Motor neuron (in vitro differentiated cells): ENCODE results near the gene WNT7B. TPM values are rescaled to one million over a fixed set of nuclear protein-coding genes. Genes with fewer than 3 reads are reported as not detected.

ENCODE experiments used
- ATAC-seq, 8 experiments: fragments of 200-7000 bp; cut with Tn5 transposase; replicated peaks in 6 of 8; 2 replicates each; pipeline ENCODE4 v1.8.0; 2021; ENCODE audit warnings: mild to moderate bottlenecking in 8 of 8, moderate library complexity in 8 of 8
- H3K27ac ChIP-seq, 2 donors: fragments of 250-450 bp; sonication (Bioruptor Pico); 2 replicates each; pipeline ENCODE4 v1.9.0; 2021; ENCODE audit warnings: antibody characterized with exemption in 2 of 2, mild to moderate bottlenecking in 2 of 2, moderate library complexity in 1 of 2
- H3K4me1 ChIP-seq, 2 donors: fragments of 250-450 bp; sonication (Bioruptor Pico); replicated peaks in 1 of 2; 2 replicates each; pipeline ENCODE4 v1.6.1; 2021; ENCODE audit warnings: antibody characterized with exemption in 2 of 2, mild to moderate bottlenecking in 2 of 2, moderate library complexity in 1 of 2
- H3K4me3 ChIP-seq, 5 donors: fragments of 250-450 bp; sonication (Bioruptor Pico); 2 replicates each; pipeline ENCODE4 v1.9.0; 2021; ENCODE audit warnings: antibody characterized with exemption in 5 of 5, mild to moderate bottlenecking in 5 of 5, moderate library complexity in 4 of 5
- WGBS, 10 experiments: fragments of 450-650 bp; shearing (Covaris generic); methylation state at CpG; one replicate each; pipeline ENCODE4 v1.0.0; 2022; 5-methylcytosine and 5-hydroxymethylcytosine counted together
- in situ Hi-C, 9 experiments: fragments of 400-800 bp; cut with MboI; loops; one replicate each; pipeline ENCODE4 v1.15.0; 2021; ENCODE audit warnings: low sequenced_read_pairs in 9 of 9, low pct_unique_long_range_greater_than_20kb in 2 of 9; ENCODE audit not compliant: unreplicated experiment in 9 of 9
- total RNA-seq, 8 experiments: library from RNA; unstranded; fragments of 300-600 nt; gene quantifications; 2 replicates each; pipeline versions ENCODE4 v1.2.3 to v1.2.4, GENCODE V29; 2022

Gene WNT7B
- total RNA-seq, 8 experiments from 2014 or later = 0.14 to 1.2 (median 0.32) TPM

DNA sequence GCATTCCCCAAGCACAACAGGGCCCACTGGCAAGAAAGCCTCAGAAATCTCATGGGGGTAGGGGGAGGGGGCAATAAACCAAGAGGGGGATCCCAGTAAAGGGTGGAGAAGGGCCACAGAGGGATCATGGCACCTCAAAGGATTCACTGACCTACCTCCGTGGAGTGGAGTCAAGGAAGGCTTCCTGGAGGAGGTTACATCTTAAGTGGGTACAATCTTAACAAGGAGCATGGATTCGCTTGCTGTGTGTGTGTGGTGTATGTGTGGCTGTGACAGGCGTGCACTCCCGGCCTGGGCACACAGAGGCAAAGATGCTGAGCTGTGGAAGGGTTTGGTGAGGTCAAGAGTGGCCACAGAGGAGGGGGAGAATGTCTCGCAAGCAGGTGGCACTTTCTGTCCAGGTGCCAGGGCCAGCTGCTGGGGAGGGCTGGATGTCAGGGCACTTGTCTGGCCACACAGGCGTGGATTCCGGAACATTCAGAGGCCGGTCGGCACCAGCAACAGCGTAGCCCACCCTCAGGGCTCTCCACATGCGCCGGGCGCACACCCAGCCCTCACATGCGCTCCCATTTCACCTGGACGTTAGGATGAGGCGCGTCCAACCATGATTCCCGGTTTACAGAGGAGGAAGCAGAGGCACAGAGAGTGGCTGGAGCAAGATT, 43.3 kb downstream of the WNT7B start:
- H3K4me1 ChIP-seq = peaks cover 0 to 4% of the 10 kb centered on the region in 2 donors
- H3K4me3 ChIP-seq = no peak overlapping the region
- WGBS, 10 experiments = 41 to 100% (median 80%) methylated on average over 1 to 3 of the region's 18 CpGs; no CpG with 5 or more reads in 6 of the 10 experiments
- H3K27ac ChIP-seq = no peak overlapping the region
- in situ Hi-C loops = no loop called here
- no peak for ATAC-seq

DNA sequence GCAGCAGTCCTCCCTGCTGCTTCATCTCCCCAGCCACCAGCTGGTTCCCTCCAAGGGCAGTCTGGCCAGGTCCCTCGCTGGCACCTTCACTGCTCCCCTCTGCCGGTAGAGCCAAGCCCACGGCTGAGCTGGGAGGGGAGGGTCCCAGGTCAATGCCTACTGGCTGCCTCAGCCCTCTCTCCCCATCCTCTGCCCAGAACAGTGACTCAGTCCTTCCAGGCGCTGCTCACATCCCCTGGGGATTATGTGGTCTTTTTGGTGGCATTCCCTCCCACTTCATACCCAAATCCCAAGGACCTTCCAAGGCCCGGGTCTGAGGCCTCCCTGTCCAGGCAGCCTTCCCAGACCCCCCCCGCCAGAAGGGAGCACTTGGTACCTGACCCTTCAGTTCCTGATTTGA, 44.9 kb downstream of the WNT7B start:
- no peak overlapping the region for H3K4me3 ChIP-seq
- H3K4me1 ChIP-seq = peaks cover 0 to 4% of the 10 kb centered on the region in 2 donors
- H3K27ac ChIP-seq = no peak overlapping the region
- in situ Hi-C loops = no loop called here
- no peak for ATAC-seq
- WGBS, 10 experiments = 0 to 90% methylated on average over 1 to 4 of the region's 6 CpGs; no CpG with 5 or more reads in 8 of the 10 experiments

DNA sequence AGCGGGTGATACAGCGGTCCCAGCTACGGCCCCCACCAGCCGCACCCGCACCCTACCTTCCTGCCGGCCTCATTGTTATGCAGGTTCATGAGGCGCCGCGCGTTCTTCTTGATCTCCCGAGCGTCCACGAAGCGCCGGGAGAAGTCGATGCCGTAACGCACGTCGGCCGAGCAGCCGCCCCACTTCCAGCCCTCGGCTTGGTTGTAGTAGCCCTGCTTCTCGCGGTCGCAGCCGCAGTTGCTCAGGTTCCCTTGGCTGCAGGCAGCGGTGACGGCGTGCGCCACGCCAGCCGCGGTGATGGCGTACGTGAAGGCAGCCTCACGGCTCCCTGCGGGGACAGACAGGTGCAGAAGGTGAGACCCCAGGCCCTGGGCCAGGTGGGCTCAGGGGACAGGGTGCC, 45.9 kb downstream of the WNT7B start:
- no peak for ATAC-seq
- in situ Hi-C loops = no loop called here
- Histone ChIP-seq H3K4me1 (peaks cover 0 to 4% of the 10 kb centered on the region in 2 donors), H3K4me3 (no peak overlapping the region), H3K27ac (no peak overlapping the region)
- 32 to 100% (median 97%) methylated on average over 2 to 13 of the region's 38 CpGs; no CpG with 5 or more reads in 4 of the 10 experiments for WGBS, 10 experiments

DNA sequence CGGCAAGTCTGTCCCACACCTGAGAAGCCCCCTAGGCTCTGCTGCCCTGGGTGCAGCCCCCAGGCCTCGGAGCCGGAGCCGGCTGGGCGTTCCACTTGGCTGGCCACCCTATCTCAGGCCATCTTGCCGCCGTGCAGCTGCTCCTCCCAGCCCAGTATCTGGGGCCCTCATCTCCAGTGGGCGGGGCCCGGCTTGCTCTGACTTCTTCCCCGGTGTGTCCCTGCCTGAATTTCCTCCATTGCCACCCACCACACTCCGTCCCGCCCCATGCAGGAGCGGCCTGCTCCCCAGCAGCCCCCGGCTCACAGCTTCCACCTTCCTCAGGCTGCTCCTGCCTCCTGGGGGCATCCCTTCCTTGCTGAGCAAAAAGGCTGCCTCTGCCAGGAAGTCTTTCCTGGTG, 46.6 kb downstream of the WNT7B start:
- 42 to 86% methylated on average over 5 to 6 of the region's 14 CpGs; no CpG with 5 or more reads in 8 of the 10 experiments for WGBS, 10 experiments
- in situ Hi-C loops = no loop called here

DNA sequence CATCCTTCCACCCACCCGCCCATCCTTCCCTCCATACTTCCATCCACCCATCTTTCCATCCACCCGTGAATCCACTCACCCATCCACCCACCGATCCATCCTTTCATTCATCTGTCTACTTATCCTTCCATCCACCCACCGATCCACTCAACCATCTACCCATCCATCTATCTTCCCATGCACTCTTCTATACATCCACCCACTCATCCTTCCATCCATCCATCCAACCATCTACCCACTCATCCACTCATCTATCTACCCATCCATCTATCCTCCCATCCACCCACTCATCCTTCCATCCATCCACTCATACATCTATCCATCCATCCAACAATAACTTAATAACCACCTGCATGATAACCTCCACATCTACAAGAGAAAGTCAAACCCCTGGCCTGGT, 47.3 kb downstream of the WNT7B start:
- Histone ChIP-seq H3K4me1 (peaks cover 0 to 2% of the 10 kb centered on the region in 2 donors), H3K27ac (no peak overlapping the region), H3K4me3 (no peak overlapping the region)
- in situ Hi-C loops = no loop called here
- ATAC-seq = no peak
- WGBS, 10 experiments = 58 to 100% (median 88%) methylated on average over 1 to 4 of the region's 4 CpGs; no CpG with 5 or more reads in 2 of the 10 experiments

More for the DNA sequence above, 46.6 kb downstream of the WNT7B start:
- Histone ChIP-seq H3K4me3 (no peak overlapping the region), H3K4me1 (peaks cover 0 to 4% of the 10 kb centered on the region in 2 donors), H3K27ac (no peak overlapping the region)
- ATAC-seq = no peak

DNA sequence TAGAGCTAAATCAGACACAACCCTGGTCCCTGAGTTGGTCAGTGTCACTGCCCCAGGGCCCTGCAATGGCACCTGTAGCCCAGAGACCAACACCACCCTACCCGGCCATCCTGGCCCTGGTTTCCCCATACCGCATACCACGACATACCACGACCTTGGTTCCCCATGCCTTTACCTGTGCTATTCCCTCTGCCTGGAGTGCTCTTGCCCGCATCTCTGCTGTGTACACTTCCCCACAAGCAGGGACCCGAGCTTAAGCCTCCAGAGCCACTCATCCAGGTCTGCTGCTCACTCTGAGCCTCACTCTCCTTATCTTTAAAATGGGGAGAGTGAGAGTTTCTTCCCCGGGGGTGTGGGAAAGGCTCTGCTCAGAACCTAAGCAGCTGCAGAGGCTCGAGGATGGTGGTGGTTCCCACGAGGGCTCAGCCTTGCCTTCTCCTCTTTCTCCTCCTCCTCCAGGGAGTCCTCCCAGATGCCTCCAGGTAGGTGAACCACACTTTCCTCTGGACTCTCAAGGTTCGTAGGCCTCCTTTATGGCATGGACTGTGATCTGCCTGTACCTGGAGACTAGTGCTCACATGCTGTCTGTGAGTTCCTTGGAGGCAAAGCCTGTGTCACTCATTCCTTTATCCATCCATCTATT, 48.1 kb downstream of the WNT7B start:
- H3K4me1 ChIP-seq = peaks cover 6% of the 10 kb centered on the region in 2 donors
- in situ Hi-C loops = no loop called here
- no peak for ATAC-seq
- no peak overlapping the region for H3K4me3 ChIP-seq
- H3K27ac ChIP-seq = no peak overlapping the region
- WGBS, 10 experiments = 32 to 100% (median 90%) methylated on average over 1 to 3 of the region's 10 CpGs; no CpG with 5 or more reads in 4 of the 10 experiments

DNA sequence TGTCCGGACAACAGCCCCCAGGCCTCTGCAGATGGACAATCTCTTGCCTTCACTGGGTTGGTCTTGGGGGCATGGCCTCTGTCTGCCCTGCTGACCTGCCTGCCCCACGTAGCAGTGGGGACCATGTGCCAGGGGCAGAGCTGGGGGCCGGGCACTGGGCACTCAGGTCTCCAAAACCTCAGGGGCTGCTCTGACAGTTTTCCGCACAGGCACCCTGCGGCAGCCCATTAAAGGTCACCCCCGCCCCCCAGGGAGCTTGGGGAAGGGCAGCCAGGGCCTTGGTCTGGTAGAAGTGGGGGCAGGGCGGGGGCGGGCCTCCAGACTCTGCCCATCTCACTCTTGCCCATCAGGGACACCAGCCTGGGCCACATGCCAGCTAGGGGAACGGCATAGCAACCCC, 49.9 kb downstream of the WNT7B start:
- no peak for ATAC-seq
- in situ Hi-C loops = no loop called here
- 0 to 100% methylated on average over 1 of the region's 9 CpGs; no CpG with 5 or more reads in 8 of the 10 experiments for WGBS, 10 experiments
- H3K27ac ChIP-seq = no peak overlapping the region
- H3K4me3 ChIP-seq = no peak overlapping the region
- peaks cover 12 to 13% of the 10 kb centered on the region in 2 donors for H3K4me1 ChIP-seq

DNA sequence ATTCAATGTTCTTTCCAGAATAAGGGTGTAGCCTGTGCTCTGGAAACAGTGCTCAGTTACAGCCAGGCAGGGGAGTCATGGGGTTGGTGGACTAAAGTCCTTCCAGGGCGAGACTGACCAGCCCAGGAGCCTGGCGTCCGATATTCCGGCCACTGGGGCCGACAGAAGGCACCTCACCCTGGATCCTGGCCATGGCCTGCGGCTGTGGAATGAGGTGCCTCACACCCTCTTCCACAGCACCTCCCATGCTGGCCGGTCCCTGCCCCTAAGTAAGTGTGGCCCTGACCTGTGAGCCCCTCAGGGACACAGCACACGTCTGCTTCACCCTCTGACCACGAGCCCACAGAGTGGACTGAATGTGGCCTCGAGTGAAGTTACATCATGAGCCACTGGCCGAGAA, 50.5 kb downstream of the WNT7B start:
- no peak for ATAC-seq
- Histone ChIP-seq H3K4me3 (no peak overlapping the region), H3K4me1 (peaks cover 12 to 13% of the 10 kb centered on the region in 2 donors), H3K27ac (no peak overlapping the region)
- in situ Hi-C loops = no loop called here
- WGBS, 10 experiments = 40 to 60% methylated on average over 1 of the region's 11 CpGs; no CpG with 5 or more reads in 8 of the 10 experiments

DNA sequence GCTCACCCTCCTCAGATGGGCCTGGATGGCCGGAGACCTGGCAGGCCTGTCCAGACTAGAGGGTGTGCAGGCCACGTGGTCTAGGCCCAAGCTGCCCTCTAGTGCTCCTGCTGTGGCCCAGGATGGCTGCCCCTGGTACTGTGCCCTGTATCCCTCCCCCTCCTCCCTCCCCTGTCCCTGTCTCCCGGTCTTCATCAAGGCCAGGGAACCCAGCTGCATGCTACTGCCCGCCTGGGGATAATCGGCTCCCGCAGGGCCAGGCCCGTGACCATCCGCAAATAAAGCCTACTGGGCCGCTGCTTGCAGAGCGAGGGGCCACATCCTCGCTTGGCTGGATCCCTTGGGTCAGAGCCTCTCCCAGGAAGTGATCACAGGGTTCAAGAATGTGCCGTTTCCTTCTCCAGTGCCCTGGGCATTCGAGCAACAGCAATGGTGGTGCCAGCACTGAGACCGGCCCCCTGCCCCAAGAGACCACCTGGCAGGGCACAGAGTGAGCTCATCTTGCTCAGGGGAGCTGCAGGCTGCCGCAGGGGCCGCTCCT, 51.1 kb downstream of the WNT7B start:
- no peak overlapping the region for H3K4me3 ChIP-seq
- in situ Hi-C loops = no loop called here
- WGBS, 10 experiments = 60 to 90% (median 90%) methylated on average over 1 to 2 of the region's 16 CpGs; no CpG with 5 or more reads in 7 of the 10 experiments
- no peak for ATAC-seq
- no peak overlapping the region for H3K27ac ChIP-seq
- peaks cover 12 to 13% of the 10 kb centered on the region in 2 donors for H3K4me1 ChIP-seq

DNA sequence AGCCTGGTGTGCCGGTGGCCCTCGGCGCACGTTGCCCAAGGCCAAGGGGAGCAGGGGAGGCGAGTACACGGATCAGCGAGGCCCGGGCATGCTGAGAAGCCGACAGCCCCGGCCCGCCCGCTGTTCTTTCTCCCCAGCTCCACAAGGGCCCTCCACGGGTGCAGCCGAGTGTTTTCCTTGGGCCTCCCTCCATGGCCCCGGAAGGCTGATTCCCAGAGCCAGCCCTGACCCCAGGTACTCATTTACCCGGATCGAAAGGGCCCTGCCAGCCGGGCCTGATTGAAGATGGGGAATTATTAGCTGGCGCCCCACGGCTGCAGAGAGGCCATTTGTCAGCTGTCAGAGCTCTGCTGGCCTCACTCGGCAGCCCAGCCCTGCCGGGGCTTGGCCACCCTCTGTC, 53.1 kb downstream of the WNT7B start:
- in situ Hi-C loops = no loop called here
- peak overlapping the region; percentile 14 to 70 for H3K27ac ChIP-seq
- 0 to 14% (median 5%) methylated on average over 1 to 7 of the region's 22 CpGs; no CpG with 5 or more reads in 6 of the 10 experiments for WGBS, 10 experiments
- H3K4me3 ChIP-seq = no peak overlapping the region
- peaks cover 12 to 13% of the 10 kb centered on the region in 2 donors for H3K4me1 ChIP-seq
- ATAC-seq = peak in 5 of 8 experiments; percentile 87 to 95 (median 90)

DNA sequence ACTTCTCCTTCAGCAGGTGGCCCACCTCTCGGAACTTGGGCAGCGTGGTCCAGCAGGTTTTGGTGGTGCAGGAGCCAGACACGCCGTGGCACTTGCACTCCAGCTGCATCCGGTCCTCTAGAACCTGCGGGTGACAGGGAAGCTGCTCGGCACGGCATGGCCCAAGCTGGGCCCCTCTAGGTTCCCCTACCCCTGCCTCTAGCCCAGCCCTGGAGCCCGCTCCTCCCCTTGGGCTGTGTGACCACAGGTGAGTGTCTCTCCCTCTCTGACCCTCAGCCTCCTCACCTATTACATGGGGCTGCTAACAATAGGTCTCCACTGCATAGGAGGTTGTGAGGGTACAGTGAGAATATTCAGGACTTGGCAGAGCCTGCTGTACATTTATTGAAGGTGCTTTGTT, 53.8 kb downstream of the WNT7B start:
- 77 to 100% methylated on average over 3 to 5 of the region's 9 CpGs; no CpG with 5 or more reads in 8 of the 10 experiments for WGBS, 10 experiments
- no peak overlapping the region for H3K4me3 ChIP-seq
- ATAC-seq = no peak
- peak overlapping the region in 1 of 2 donors; percentile 70 for H3K27ac ChIP-seq
- H3K4me1 ChIP-seq = peaks cover 12 to 13% of the 10 kb centered on the region in 2 donors
- in situ Hi-C loops = no loop called here

DNA sequence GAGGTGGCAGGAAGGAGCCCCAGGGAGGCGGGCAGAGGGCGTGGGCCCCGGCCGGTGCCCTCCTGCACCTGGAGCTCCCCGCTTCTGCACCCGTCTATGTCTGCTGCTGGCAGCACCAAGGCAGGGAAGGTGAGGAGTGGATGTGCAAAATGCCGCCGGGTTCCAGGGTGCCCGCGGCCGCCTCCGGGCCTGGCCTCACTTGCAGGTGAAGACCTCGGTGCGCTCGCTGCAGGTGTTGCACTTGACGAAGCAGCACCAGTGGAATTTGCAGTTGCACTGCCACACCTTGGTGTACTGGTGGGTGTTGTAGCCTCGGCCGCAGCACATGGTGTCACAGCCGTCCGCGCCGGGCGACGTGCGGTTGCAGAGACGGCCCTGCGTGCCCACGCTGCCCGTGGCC, 54.3 kb downstream of the WNT7B start:
- no peak overlapping the region for H3K27ac ChIP-seq
- in situ Hi-C loops = no loop called here
- peaks cover 12 to 13% of the 10 kb centered on the region in 2 donors for H3K4me1 ChIP-seq
- 80 to 85% methylated on average over 1 to 5 of the region's 29 CpGs; no CpG with 5 or more reads in 8 of the 10 experiments for WGBS, 10 experiments
- H3K4me3 ChIP-seq = no peak overlapping the region
- no peak for ATAC-seq

DNA sequence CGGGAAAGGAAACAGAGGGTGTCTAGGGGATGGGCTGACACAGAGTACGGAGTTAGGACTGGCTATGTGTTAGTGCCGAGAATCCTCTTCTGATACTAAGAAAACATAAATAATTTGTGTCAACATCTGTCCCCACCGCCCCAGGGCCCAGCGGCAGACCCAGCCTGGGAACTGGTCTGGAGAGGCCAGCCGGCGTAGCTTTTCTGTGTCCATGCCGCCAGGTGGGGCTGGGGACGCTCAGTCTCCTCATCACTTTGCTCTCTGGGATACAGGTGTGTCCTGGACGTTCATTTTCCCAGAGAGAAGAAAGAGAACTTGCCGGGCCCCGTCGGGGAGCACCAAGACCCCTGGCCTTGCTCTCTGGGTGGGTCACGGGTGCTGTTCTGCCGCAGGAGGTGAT, 54.7 kb downstream of the WNT7B start:
- in situ Hi-C loops = no loop called here
- ATAC-seq = no peak
- H3K27ac ChIP-seq = no peak overlapping the region
- H3K4me1 ChIP-seq = peaks cover 12 to 13% of the 10 kb centered on the region in 2 donors
- 64 to 100% (median 88%) methylated on average over 1 to 8 of the region's 15 CpGs; no CpG with 5 or more reads in 4 of the 10 experiments for WGBS, 10 experiments
- H3K4me3 ChIP-seq = no peak overlapping the region
